EH (cell line): ENCODE data around the gene FAM177B.

Experiments used
- DNase-seq: peaks from one replicate; pipeline ENCODE4 v3.0.0-alpha.2; 2015; ENCODE audit warnings: low read depth

FAM177B gene

GRCh38 chr1:222736972-222737371, at the start of gene FAM177B:
Gene FAM177B, plus strand, starts transcription at chr1:222737202. Its CDS starts 9,344 bp downstream, at chr1:222746546.
- no peak for DNase-seq

- DNase-seq, result no peak
These were observed 46.0 kb upstream of the FAM177B start for GRCh38 chr1:222691016-222691415.

- no peak for DNase-seq
These were observed 42.1 kb upstream of the FAM177B start for GRCh38 chr1:222694927-222695326.

GRCh38 chr1:222696741-222697140, 40.3 kb upstream of the FAM177B start:
- no peak for DNase-seq

- DNase-seq, result no peak
These were observed 39.8 kb upstream of the FAM177B start for GRCh38 chr1:222697203-222697602.

- DNase-seq, result peak; percentile 46
These were observed 39.2 kb upstream of the FAM177B start for GRCh38 chr1:222697826-222698225.

GRCh38 chr1:222702210-222702609, 34.8 kb upstream of the FAM177B start:
- no peak for DNase-seq

- no peak for DNase-seq
These were observed 32.7 kb upstream of the FAM177B start for GRCh38 chr1:222704260-222704659.

GRCh38 chr1:222706815-222707214, 30.2 kb upstream of the FAM177B start:
- DNase-seq, result no peak

- DNase-seq, result peak; percentile 28
These were observed 27.3 kb upstream of the FAM177B start for GRCh38 chr1:222709700-222710153.

- peak; percentile 76 for DNase-seq
These were observed 25.4 kb upstream of the FAM177B start for GRCh38 chr1:222711319-222712252.

GRCh38 chr1:222712253-222713090, 24.5 kb upstream of the FAM177B start, which contains the start of the genes AIDA and BROX:
Gene AIDA, minus strand, starts transcription at chr1:222712491. Its CDS starts 174 bp downstream, at chr1:222712317.
Gene BROX, plus strand, starts transcription at chr1:222712564. Its CDS starts 3,136 bp downstream, at chr1:222715700.
- peak; percentile 88 for DNase-seq

GRCh38 chr1:222713091-222713961, 23.7 kb upstream of the FAM177B start:
- peak; percentile 94 for DNase-seq

- no peak for DNase-seq
These were observed 20.6 kb upstream of the FAM177B start for GRCh38 chr1:222716393-222716792.

- DNase-seq, result no peak
These were observed 8.3 kb upstream of the FAM177B start for GRCh38 chr1:222728746-222729145.

- no peak for DNase-seq
These were observed 6.1 kb upstream of the FAM177B start for GRCh38 chr1:222730866-222731265.

GRCh38 chr1:222732216-222733159, 4.5 kb upstream of the FAM177B start:
- DNase-seq, result no peak

- DNase-seq, result no peak
These were observed 2.3 kb upstream of the FAM177B start for GRCh38 chr1:222734740-222735139.

- no peak for DNase-seq
These were observed 532 bp upstream of the FAM177B start for GRCh38 chr1:222736470-222736869.

GRCh38 chr1:222739465-222739864, 2.5 kb downstream of the FAM177B start:
- DNase-seq, result no peak
